Nephron (organoid): Measurements from ENCODE around the gene ARL5B.

Experiments used
- H3K27ac Mint-ChIP-seq, 3 experiments: 2 replicates each; pipeline ENCODE4 v1.8.0; 2020; ENCODE audit warnings: mixed read lengths in 3 of 3, mild to moderate bottlenecking in 2 of 3, moderate library complexity in 1 of 3
- H3K27me3 Mint-ChIP-seq: 2 replicates; pipeline ENCODE4 v1.8.0; 2021; ENCODE audit warnings: low read depth, mild to moderate bottlenecking, moderate library complexity, mixed read lengths
- H3K36me3 Mint-ChIP-seq: 2 replicates; pipeline ENCODE4 v1.8.0; 2020; ENCODE audit warnings: low read depth, mixed read lengths
- H3K4me1 Mint-ChIP-seq: 2 replicates; pipeline ENCODE4 v1.8.0; 2020; ENCODE audit warnings: mixed read lengths
- H3K4me3 Mint-ChIP-seq, 3 experiments: 2 replicates each; pipeline ENCODE4 v1.8.0; 2020; ENCODE audit warnings: mild to moderate bottlenecking in 3 of 3, mixed read lengths in 3 of 3, moderate library complexity in 2 of 3
- H3K9me3 Mint-ChIP-seq: 2 replicates; pipeline ENCODE4 v1.8.0; 2020; ENCODE audit warnings: mixed read lengths
- TF ChIP-seq, protein P1 (sequence below), 3 experiments: fragments of 200-600 bp; sonication (generic); IDR thresholded peaks; one replicate each; pipeline ENCODE4 v1.5.0; 2021; ENCODE audit warnings: antibody characterized with exemption in 3 of 3; ENCODE audit not compliant: unreplicated experiment in 3 of 3

ARL5B gene, protein sequence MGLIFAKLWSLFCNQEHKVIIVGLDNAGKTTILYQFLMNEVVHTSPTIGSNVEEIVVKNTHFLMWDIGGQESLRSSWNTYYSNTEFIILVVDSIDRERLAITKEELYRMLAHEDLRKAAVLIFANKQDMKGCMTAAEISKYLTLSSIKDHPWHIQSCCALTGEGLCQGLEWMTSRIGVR

DNA sequence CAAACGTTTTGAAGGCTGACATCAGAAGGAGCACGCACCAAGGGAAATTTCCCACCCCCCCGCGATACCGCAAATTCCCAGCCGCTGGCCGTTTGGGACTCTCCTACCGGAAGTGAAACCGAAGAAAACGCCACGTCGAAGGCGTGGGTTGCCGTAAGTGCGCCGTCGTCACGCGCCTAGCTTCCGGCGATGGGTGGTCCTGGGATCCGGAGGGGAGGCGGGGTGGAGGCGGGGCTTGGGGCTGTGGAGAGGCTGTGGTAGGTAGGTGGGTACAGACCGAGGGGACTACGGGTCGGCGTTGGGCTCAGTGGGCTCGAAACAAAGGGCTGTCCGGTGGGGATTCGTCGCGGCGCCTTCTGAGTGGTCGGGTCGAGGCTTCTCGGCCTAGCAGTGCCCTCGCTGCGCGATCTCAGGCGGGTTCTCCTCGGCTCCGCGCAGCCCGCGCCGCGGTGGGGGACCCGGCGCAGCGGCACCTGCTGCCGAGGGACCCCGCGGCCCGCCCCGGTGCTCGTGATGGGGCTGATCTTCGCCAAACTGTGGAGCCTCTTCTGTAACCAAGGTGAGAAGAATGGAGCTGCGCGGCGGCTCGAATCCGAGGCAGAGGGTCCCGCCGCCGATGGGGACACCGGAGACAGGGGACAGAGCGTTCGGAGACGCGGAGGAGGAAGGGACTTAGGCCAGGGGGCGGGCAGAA lies at the start of gene ARL5B:
Gene ARL5B, plus strand, starts transcription at position 307 of the 694 bp plus-strand sequence. Its CDS starts 207 bp downstream, at position 514.
- Mint-ChIP-seq H3K36me3 (peaks cover 19% of the 10 kb centered on the region), H3K27me3 (no peaks in the 10 kb centered on the region), H3K9me3 (no peaks in the 10 kb centered on the region), H3K4me1 (peaks cover 25% of the 10 kb centered on the region), H3K4me3 (peak within 1 kb of the TSS; percentile 99 to 100 (median 99)), H3K27ac (peak within 1 kb of the TSS; percentile 96 to 99 (median 99))
- TF ChIP-seq, protein P1, sequence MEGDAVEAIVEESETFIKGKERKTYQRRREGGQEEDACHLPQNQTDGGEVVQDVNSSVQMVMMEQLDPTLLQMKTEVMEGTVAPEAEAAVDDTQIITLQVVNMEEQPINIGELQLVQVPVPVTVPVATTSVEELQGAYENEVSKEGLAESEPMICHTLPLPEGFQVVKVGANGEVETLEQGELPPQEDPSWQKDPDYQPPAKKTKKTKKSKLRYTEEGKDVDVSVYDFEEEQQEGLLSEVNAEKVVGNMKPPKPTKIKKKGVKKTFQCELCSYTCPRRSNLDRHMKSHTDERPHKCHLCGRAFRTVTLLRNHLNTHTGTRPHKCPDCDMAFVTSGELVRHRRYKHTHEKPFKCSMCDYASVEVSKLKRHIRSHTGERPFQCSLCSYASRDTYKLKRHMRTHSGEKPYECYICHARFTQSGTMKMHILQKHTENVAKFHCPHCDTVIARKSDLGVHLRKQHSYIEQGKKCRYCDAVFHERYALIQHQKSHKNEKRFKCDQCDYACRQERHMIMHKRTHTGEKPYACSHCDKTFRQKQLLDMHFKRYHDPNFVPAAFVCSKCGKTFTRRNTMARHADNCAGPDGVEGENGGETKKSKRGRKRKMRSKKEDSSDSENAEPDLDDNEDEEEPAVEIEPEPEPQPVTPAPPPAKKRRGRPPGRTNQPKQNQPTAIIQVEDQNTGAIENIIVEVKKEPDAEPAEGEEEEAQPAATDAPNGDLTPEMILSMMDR (IDR thresholded peaks at IDR 0.05; ENCODE audit: unreplicated experiment in 3 of 3) = no peak

DNA sequence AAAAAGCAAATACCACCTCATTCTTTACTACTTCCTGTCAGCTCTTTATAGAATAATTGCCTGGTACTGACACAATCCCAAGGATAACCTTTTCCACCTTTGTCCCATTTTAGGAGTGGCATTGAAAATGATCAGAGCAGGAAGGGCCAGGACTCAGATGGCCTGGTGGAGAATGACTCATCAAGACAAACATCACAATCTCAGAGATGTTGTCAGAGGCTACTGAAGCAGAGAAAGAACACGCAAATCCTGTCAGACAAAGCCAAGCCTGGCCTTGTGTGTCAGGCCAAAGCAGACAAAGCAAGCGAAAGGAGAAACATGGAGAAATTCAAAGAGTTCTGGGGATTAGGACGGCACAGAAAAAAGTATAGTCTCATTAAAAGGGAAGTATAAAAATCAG lies 48.7 kb upstream of the ARL5B start:
- TF ChIP-seq, protein P1 (IDR thresholded peaks at IDR 0.05; ENCODE audit: unreplicated experiment in 3 of 3) = no peak
- Mint-ChIP-seq H3K36me3 (peaks cover 31% of the 10 kb centered on the region), H3K4me3 (no peak overlapping the region), H3K27ac (peak overlapping the region in 2 of 3 experiments; percentile 14 to 56), H3K27me3 (no peaks in the 10 kb centered on the region), H3K9me3 (no peaks in the 10 kb centered on the region), H3K4me1 (peaks cover 10% of the 10 kb centered on the region)

DNA sequence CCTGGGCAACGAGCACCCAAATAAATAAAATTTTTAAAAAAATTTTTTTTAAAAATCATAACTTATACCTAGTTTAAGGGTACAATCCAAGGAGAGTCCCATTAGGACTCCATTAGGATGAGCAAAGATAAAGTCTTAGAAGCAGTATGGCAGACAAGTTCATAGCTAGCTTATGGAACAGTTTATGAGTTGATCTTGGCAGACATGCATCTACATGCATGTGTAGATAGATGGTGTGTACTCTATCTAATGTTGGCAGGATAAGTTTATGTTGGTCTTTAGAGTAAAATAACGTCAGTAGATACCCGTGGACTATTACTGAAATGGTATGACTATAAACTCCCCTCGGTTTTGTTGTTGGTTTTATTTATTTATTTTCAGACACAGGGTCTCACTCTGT lies 48.1 kb upstream of the ARL5B start:
- H3K27me3 Mint-ChIP-seq = no peaks in the 10 kb centered on the region
- H3K27ac Mint-ChIP-seq = no peak overlapping the region

DNA sequence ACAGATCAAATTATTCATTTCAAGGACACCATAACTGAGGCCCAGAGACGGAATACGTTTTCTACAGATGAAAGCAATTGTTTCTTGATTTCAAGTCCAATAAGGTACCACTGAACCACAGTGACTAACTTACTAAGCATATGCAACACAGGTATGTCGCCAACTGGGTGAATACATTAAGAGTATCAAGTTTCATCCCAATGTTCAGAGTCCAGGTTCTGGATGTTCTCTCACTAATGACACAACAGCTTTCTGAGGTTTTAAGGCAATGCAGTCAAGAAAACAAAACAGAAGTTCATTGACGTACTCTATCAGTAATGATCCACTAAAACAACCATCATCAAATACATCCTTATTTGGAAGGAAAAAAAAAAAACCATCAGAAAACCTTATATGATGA lies 43.6 kb upstream of the ARL5B start:
- H3K4me1 Mint-ChIP-seq = peaks cover 2% of the 10 kb centered on the region
- no peak overlapping the region for H3K27ac Mint-ChIP-seq
- TF ChIP-seq, protein P1 (IDR thresholded peaks at IDR 0.05; ENCODE audit: unreplicated experiment in 3 of 3) = no peak
- peaks cover 39% of the 10 kb centered on the region for H3K36me3 Mint-ChIP-seq
- no peak overlapping the region for H3K4me3 Mint-ChIP-seq
- no peaks in the 10 kb centered on the region for H3K9me3 Mint-ChIP-seq
- no peaks in the 10 kb centered on the region for H3K27me3 Mint-ChIP-seq

More for the DNA sequence above, 48.1 kb upstream of the ARL5B start:
- no peak overlapping the region for H3K4me3 Mint-ChIP-seq
- TF ChIP-seq, protein P1 (IDR thresholded peaks at IDR 0.05; ENCODE audit: unreplicated experiment in 3 of 3) = no peak
- H3K9me3 Mint-ChIP-seq = no peaks in the 10 kb centered on the region
- peaks cover 10% of the 10 kb centered on the region for H3K4me1 Mint-ChIP-seq
- H3K36me3 Mint-ChIP-seq = peaks cover 30% of the 10 kb centered on the region

- TF ChIP-seq, protein P1 (IDR thresholded peaks at IDR 0.05; ENCODE audit: unreplicated experiment in 3 of 3) = no peak
- Mint-ChIP-seq H3K36me3 (peaks cover 37% of the 10 kb centered on the region), H3K27ac (no peak overlapping the region), H3K27me3 (no peaks in the 10 kb centered on the region), H3K4me3 (no peak overlapping the region), H3K4me1 (no peaks in the 10 kb centered on the region), H3K9me3 (no peaks in the 10 kb centered on the region)
Observed at GRCh38 chr10:18616337-18616736, 42.9 kb upstream of the ARL5B start.
